ENCODE data around the gene TPSD1.

DNA sequence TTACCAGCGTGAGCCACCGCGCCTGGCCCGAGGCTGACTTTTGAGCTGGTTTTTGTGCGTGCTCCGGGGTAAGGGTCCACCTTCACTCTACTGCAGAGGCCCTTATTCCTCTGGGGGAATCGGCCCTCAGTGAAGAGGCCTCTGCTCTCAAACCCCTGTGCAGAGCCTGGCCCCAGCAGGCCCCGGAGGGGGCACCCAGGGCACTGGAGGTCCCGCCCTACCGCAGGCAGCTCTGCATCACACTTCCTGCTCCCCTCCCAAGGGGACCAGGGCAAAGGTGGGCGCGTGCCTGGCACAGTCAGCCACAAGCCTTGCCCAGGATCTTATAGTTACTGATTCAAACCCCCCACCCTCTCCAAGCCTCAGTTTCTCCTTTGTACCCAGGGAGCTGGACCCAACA, 50.0 kb downstream of the TPSD1 start:
- TF ChIP-seq CTCF (conservative IDR thresholded peaks at IDR 0.05; ENCODE audit: low read depth in 2 of 2) (no peak), REST (IDR thresholded peaks at IDR 0.05; ENCODE audit: unreplicated experiment) (no peak), EZH2 (IDR thresholded peaks at IDR 0.05; ENCODE audit: low read depth, unreplicated experiment) (no peak), CREB1 (CRISPR knock-in tag; IDR thresholded peaks at IDR 0.05; ENCODE audit: low read depth) (no peak), POLR2AphosphoS5 (IDR thresholded peaks at IDR 0.05; ENCODE audit: low read depth) (no peak), NANOG (IDR thresholded peaks at IDR 0.05; ENCODE audit: borderline replicate concordance) (no peak), STAT1 (IDR thresholded peaks at IDR 0.05; ENCODE audit: unreplicated experiment) (no peak)
